Measurements from ENCODE around the gene CLEC1A.
"Not testable (repeated sequence)": the region's sequence is repeated elsewhere in the genome, so short reads cannot be mapped to it uniquely, and the experiment has no call there.

The CLEC1A gene

DNA sequence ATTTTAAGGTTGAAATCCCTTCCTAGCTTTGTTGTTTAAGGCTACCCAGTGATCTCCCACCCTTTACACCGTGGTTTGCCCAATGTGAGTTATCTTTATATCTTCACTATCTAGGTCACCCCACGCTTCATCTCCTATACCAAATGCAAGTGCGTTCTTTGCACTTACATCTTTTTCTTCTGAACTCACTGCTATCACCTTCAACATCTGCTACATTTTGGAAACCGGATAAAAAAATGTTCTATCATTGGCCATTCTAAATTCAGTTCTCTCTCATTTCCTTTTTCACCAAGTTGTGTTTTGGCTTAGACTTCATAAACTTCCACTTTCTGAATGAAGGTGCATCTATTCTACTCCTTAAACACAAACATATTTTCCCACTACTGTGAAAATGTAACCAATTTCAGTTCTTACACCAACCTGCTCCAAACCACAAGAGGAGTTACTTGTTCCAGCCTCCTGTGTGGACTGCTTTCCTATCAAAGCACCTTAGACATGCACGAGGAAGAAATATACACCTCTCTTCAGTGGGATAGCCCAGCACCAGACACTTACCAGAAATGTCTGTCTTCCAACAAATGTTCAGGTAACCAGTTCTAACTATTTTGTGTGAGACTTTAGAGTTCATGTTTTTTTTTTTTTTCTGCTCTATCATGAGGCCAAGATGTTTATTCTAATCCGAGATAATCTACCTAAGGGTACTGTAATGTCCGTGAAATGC lies 46.4 kb downstream of the CLEC1A start:
- no peak for DNase-seq (ENCODE audit: low read depth in 2 of 2)

DNA sequence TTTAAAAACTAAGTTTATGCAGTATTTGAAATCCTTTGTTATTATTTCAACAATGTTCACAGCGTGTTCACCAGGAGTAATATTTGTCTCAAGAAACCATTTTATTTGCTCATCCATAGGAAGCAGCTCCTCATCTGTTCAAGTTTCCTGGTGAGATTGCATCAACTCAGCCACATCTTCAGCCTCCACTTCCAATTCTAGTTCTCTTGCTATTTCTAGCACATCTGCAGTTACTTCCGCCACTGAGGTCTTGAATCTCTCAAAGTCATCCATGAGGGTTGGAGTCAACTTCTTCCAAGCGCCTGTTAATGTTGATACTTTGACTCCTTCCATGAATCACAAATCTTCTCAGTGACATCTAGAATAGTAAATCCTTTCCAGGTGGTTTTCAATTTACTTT lies 50.3 kb downstream of the CLEC1A start:
- DNase-seq (ENCODE audit: low read depth in 2 of 2): no peak

GRCh38 chr12:10042167-10042566 lies 56.6 kb downstream of the CLEC1A start:
- no peak for DNase-seq (ENCODE audit: low read depth in 2 of 2)

DNA sequence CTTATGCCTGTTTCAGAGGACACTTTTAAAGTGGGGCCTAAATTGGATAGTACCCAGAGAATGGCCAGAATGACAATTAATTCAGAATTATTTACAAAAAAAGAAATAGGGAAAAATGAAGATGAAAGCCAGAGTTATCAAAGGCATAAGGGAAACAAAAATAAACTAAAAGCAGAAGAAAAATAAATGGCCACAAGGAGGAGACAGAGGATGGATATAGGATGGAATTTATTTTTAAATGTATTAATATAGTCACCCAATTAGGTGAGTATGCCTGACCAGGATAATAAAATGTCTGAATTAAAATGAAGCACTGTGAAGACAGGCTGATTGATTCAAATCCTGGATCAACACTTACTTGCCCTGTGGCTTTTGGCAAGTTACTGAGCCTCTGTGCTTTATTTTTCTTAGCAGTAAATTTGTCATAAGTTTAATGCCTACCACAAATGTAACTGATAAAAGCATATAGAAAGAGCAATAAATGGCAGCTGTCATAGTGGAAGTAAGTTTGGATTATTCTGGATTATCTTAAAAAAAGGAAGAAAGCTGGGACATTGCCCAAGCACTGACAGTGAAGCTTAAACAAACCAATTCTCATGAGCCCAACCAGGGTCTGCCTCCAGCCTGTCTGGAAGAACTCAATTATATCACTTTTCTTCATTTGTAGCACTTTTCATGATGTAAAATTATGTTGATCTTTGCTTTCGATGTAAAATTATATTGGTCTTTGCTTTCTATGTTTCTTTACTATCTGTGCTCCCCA lies 64.8 kb downstream of the CLEC1A start:
- no peak for DNase-seq (ENCODE audit: low read depth in 2 of 2)

GRCh38 chr12:10031771-10032175 lies 67.0 kb downstream of the CLEC1A start:
- peak; percentile 70 to 71 for DNase-seq (ENCODE audit: low read depth in 2 of 2)

DNA sequence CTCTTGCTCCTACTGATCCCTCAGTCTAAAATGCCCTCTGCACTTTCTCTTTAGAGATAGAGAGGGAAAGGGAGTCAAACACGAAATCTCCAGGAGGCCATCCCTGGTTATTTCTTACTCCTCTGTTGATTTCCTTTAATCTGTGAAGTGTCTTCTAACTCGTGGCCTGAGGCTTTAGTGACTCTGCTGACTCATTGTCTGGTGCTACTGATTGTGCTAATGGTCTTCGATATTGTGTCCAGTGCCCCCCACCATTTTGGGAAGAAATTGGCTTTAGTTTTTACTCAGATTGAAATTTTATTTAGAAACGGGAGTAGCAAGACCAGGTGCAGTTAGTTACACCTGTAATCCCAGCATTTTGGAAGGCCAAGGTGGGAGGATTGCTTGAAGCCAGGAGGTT lies 67.5 kb downstream of the CLEC1A start:
- DNase-seq (ENCODE audit: low read depth in 2 of 2): no peak

GRCh38 chr12:10030446-10030845 lies 68.3 kb downstream of the CLEC1A start, which contains the start of gene CLEC9A:
TSS of gene CLEC9A (plus strand) at chr12:10030682. CDS start at chr12:10052688, 22,006 bp downstream.
- no peak for DNase-seq (ENCODE audit: low read depth in 2 of 2)

GRCh38 chr12:10027721-10028120 lies 71.1 kb downstream of the CLEC1A start:
- no peak for DNase-seq (ENCODE audit: low read depth in 2 of 2)

- DNase-seq (ENCODE audit: low read depth in 2 of 2): no peak
Observed at GRCh38 chr12:10027311-10027710, 71.5 kb downstream of the CLEC1A start.

- DNase-seq (ENCODE audit: low read depth in 2 of 2): not testable (repeated sequence)
Observed at GRCh38 chr12:10026666-10027065, 72.1 kb downstream of the CLEC1A start.

- no peak for DNase-seq (ENCODE audit: low read depth in 2 of 2)
Observed at GRCh38 chr12:10025236-10025635, 73.5 kb downstream of the CLEC1A start.

- DNase-seq (ENCODE audit: low read depth in 2 of 2): no peak
Observed at GRCh38 chr12:10021342-10021741, 77.4 kb downstream of the CLEC1A start.
